Effector memory CD8-positive, alpha-beta T cell (primary cell): ENCODE measurements around the gene ARFGAP3.

Source experiments
- ATAC-seq: fragments of 150-1000 bp; cut with Tn5 transposase; replicated peaks from 2 replicates; pipeline ENCODE4 v1.10.0; 2021; ENCODE audit warnings: mild to moderate bottlenecking, moderate library complexity
- DNase-seq, 3 experiments: peaks; one replicate each; pipeline ENCODE4 v3.0.0; 2021
- H3K27ac Mint-ChIP-seq, 2 donors: one replicate each; pipeline ENCODE4 v1.8.0; 2022; ENCODE audit warnings: mild to moderate bottlenecking in 2 of 2, mixed read lengths in 2 of 2, moderate library complexity in 2 of 2
- H3K27me3 Mint-ChIP-seq, 2 donors: one replicate each; pipeline ENCODE4 v1.8.0; 2022; ENCODE audit warnings: mixed read lengths in 2 of 2
- H3K36me3 Mint-ChIP-seq: one replicate; pipeline ENCODE4 v1.8.0; 2022; ENCODE audit warnings: mild to moderate bottlenecking, moderate library complexity, mixed read lengths; ENCODE audit not compliant: insufficient read depth
- H3K4me1 Mint-ChIP-seq, 2 donors: one replicate each; pipeline ENCODE4 v1.8.0; 2022; ENCODE audit warnings: low read depth in 2 of 2, mixed read lengths in 2 of 2
- H3K4me3 Mint-ChIP-seq, 2 donors: one replicate each; pipeline ENCODE4 v1.8.0; 2022; ENCODE audit warnings: mild to moderate bottlenecking in 2 of 2, mixed read lengths in 2 of 2, moderate library complexity in 2 of 2
- H3K9me3 Mint-ChIP-seq, 2 donors: one replicate each; pipeline ENCODE4 v1.8.0; 2022; ENCODE audit warnings: mixed read lengths in 2 of 2

Gene ARFGAP3

DNA sequence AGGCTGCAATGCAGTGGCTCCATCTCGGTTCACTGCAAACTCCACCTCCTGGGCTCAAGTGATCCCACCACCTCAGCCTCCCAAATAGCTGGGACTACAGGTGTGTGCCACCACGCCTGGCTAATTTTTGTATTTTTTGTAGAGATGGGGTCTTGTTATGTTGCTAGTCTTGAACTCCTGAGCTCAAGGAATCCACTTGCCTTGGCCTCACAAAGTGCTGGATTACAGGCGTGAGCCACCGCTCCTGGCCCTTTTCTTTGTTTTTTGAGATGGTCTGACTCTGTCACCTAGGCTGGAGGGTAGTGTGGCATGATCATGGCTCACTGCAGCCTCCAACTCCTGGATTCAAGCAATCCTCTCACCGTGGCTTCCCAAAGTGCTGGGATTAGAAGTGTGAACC, 21.0 kb downstream of the ARFGAP3 start:
- H3K4me1 Mint-ChIP-seq, result peaks cover 4 to 5% of the 10 kb centered on the region in 2 donors
- H3K27me3 Mint-ChIP-seq, result no peaks in the 10 kb centered on the region
- H3K27ac Mint-ChIP-seq, result no peak overlapping the region
- H3K9me3 Mint-ChIP-seq, result no peaks in the 10 kb centered on the region
- peaks cover 57% of the 10 kb centered on the region for H3K36me3 Mint-ChIP-seq
- ATAC-seq (no peak), DNase-seq (no peak)
- no peak overlapping the region for H3K4me3 Mint-ChIP-seq

DNA sequence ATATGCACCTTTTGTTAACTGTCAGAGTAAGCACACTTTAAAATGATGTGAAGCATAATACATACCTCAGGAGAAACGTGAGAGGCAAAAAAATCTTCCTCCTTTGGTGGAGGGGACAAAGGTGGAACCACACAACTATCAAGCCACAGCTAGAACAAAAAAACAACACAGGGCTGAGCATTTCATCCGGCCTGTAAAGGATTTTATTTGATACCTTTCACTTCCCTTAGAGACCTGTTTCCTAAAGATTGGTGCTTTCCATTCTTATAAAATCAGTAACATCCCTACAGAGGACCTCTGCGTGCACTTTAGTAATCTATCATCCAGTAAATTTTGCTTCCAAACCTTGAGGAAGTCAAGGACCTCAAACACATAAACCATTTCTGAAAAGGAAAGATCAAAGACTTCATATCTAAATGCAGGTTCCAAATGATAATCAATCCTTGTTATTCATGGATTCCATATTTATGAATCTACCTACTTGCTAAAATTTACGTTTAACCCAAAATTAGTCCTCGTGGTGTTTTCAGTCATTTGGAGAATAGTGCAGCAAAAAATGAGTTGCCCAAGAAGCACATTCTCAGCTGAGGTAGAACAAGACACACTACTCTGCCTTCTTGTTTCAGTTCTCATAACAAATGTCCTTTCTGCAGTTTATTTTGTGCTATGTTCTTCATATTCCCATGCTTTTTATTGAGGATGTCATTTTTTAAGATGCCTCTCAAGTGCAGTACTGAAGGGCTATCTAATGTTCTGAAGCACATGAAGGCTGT, 22.7 kb downstream of the ARFGAP3 start:
- H3K27ac Mint-ChIP-seq, result no peak overlapping the region
- H3K4me3 Mint-ChIP-seq, result no peak overlapping the region
- ATAC-seq (no peak), DNase-seq (no peak)
- no peaks in the 10 kb centered on the region for H3K9me3 Mint-ChIP-seq
- peaks cover 5 to 11% of the 10 kb centered on the region in 2 donors for H3K4me1 Mint-ChIP-seq
- H3K36me3 Mint-ChIP-seq, result peaks cover 55% of the 10 kb centered on the region
- no peaks in the 10 kb centered on the region for H3K27me3 Mint-ChIP-seq

DNA sequence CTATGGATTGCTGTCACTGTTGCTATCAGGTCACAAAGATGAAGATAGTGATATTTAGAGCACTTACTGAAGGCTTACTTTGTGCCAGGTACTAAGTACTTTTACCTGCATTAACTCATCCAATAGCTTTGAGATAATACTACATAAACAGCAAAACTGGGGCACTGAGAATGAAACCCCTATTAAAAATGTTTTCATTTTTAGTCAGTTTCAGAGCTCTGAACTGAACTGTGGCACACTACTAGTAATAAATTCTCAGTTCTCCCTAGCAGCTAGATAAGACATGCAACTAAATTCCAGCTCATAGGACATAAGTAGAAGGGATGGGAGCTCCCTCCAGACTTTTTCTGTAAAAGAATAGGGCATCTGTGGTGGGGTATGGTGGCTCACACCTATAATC, 24.0 kb downstream of the ARFGAP3 start:
- Mint-ChIP-seq H3K27ac (no peak overlapping the region), H3K4me3 (no peak overlapping the region), H3K36me3 (peaks cover 51% of the 10 kb centered on the region), H3K4me1 (peaks cover 11 to 17% of the 10 kb centered on the region in 2 donors), H3K9me3 (no peaks in the 10 kb centered on the region), H3K27me3 (no peaks in the 10 kb centered on the region)
- DNase-seq (no peak), ATAC-seq (no peak)

DNA sequence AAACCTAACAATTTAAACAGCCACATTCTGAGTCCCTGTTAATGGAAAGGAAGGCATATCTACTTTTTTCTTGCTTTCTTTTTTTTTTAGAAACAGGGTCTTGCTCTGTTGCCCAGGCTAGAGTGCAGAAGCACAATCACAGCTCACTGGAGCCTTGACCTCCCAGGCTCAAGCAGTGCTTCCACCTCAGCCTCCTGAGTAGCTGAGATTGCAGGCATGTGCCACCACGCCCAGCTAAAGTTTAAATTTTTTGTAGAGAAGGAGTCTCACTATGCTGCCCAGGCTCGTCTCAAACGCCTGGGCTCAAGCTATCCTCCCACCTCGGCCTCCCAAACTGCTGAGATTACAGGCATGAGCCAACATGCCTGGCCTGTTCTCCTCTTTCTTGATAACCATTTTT, 25.4 kb downstream of the ARFGAP3 start:
- Mint-ChIP-seq H3K36me3 (peaks cover 54% of the 10 kb centered on the region), H3K9me3 (no peaks in the 10 kb centered on the region), H3K4me3 (no peak overlapping the region), H3K4me1 (peaks cover 11 to 17% of the 10 kb centered on the region in 2 donors), H3K27me3 (no peaks in the 10 kb centered on the region), H3K27ac (no peak overlapping the region)
- ATAC-seq (no peak), DNase-seq (no peak)

DNA sequence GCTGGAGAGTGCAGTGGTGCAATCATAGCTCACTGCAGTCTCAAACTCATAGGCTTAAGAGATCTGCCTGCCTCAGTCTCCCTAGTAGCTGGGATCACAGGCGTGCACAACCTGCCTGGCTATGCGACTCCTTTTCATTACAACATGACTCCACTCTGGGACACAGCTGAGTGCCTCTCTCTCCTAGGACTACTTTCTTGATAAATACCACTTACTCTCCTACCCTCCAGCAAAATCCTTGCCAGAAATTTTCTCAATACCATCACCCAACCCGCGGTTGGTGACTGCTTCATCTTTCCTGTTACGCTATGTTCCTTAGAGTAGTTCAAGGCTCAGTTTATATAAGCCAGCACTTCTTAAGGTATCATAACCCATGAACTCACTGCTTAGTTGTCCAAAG, 26.9 kb downstream of the ARFGAP3 start:
- ATAC-seq (no peak), DNase-seq (no peak)
- peak overlapping the region in 1 of 2 donors; percentile 3 for H3K4me3 Mint-ChIP-seq
- H3K27ac Mint-ChIP-seq, result no peak overlapping the region
- peaks cover 11 to 17% of the 10 kb centered on the region in 2 donors for H3K4me1 Mint-ChIP-seq
- H3K27me3 Mint-ChIP-seq, result no peaks in the 10 kb centered on the region
- H3K36me3 Mint-ChIP-seq, result peaks cover 62% of the 10 kb centered on the region
- H3K9me3 Mint-ChIP-seq, result no peaks in the 10 kb centered on the region

DNA sequence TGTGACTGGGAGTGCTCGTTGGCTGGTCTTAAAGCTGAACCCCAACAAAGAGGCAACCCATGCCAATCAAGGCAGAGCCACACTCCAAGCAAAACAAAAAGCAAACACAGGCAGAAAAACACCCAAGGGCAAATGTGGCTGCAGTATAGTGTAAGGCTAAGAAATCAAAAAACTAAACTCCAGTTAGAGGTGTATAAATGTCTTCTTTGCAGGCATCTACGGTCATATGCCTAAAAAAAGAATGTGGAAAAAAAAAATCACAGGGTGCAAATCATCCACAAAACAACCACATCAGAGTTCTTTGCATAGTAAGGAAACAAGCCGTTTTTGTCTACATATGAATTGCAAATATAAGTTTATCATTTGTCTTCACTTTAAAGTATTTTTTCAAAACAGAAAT, 27.8 kb downstream of the ARFGAP3 start:
- H3K4me3 Mint-ChIP-seq, result peak overlapping the region; percentile 57 to 59
- no peaks in the 10 kb centered on the region for H3K27me3 Mint-ChIP-seq
- peaks cover 11 to 17% of the 10 kb centered on the region in 2 donors for H3K4me1 Mint-ChIP-seq
- no peak for ATAC-seq
- peaks cover 70% of the 10 kb centered on the region for H3K36me3 Mint-ChIP-seq
- DNase-seq, result no peak
- H3K9me3 Mint-ChIP-seq, result no peaks in the 10 kb centered on the region
- no peak overlapping the region for H3K27ac Mint-ChIP-seq

DNA sequence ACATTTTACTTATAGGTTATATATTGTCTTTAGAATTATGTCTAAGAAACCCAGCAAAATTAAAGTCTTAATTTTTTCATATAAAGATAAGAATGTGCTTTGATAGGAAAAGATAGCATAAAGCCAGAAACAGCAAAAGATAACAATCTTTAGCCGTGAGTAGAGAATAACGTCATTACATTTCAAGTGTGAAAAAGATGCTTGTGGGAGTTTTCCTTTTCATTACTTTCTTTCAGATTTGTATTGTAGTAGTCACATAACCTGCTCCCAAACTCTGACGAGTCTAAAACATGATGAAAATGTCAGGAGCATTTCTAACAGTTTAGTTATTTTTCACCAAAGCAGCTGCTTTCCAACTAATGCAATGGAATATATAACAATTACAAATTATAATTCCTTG, 31.3 kb downstream of the ARFGAP3 start:
- ATAC-seq (no peak), DNase-seq (no peak)
- H3K36me3 Mint-ChIP-seq, result peaks cover 66% of the 10 kb centered on the region
- H3K4me1 Mint-ChIP-seq, result peaks cover 13 to 17% of the 10 kb centered on the region in 2 donors
- peaks cover 0 to 2% of the 10 kb centered on the region in 2 donors for H3K9me3 Mint-ChIP-seq
- H3K27me3 Mint-ChIP-seq, result no peaks in the 10 kb centered on the region
- H3K4me3 Mint-ChIP-seq, result no peak overlapping the region
- H3K27ac Mint-ChIP-seq, result peak overlapping the region in 1 of 2 donors; percentile 65

DNA sequence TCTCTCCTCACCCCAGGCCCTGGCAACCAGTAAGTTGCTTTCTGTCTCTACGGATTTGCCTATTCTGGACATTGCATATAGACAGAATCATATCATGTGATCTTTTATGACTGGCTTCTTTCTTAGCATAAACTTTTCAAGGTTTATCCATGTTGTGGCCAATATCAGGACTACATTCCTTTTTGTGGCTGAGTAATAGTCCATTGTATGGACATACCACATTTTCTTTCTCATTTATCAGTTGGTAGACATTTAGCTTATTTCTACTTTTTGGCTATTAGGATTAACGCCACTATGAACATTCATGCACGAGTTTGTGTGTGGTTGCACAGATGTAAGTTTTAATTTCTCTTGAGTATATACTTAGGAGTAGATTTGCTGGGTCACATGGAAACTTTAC, 35.7 kb downstream of the ARFGAP3 start:
- H3K4me3 Mint-ChIP-seq, result no peak overlapping the region
- no peak for ATAC-seq
- no peak overlapping the region for H3K27ac Mint-ChIP-seq
- peaks cover 58% of the 10 kb centered on the region for H3K36me3 Mint-ChIP-seq
- peaks cover 0 to 2% of the 10 kb centered on the region in 2 donors for H3K4me1 Mint-ChIP-seq
- no peak for DNase-seq
- H3K9me3 Mint-ChIP-seq, result peaks cover 0 to 2% of the 10 kb centered on the region in 2 donors
- H3K27me3 Mint-ChIP-seq, result no peaks in the 10 kb centered on the region

DNA sequence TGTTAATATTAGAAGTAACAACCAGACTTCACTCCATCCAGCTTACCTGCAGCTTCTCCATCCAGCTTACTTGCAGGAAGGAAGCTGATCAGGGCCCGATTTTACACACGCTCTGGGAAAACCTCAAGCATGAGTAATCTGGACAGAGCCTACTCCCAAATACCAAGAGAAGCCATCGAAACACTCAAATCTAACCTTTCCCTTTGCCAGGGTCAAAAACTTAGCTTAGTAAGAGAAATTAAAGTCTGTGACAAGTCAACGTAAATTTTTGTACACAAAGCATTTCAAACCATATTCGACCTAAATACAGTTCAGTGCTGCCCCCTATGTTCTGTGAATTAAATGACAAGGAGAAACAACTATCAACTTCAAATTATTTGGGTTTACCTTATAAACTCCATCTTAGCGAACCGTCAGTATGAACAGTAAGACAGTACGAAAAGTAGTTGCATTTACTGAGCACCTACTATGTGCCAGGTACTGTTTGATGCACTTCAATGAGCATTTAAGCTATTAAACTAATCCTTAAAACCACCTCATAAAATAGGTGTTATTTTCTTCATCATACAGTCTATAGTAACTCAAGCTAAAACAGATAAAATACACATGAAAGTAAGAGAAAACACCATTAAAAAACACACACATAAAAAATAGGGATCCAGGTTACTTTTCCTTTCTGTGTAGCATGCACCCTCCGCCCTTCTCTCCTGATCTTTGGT, 36.9 kb downstream of the ARFGAP3 start:
- ATAC-seq (no peak), DNase-seq (no peak)
- peak overlapping the region; percentile 41 to 49 for H3K27ac Mint-ChIP-seq
- H3K27me3 Mint-ChIP-seq, result no peaks in the 10 kb centered on the region
- no peak overlapping the region for H3K4me3 Mint-ChIP-seq
- H3K9me3 Mint-ChIP-seq, result peaks cover 0 to 2% of the 10 kb centered on the region in 2 donors
- peaks cover 0 to 2% of the 10 kb centered on the region in 2 donors for H3K4me1 Mint-ChIP-seq
- peaks cover 57% of the 10 kb centered on the region for H3K36me3 Mint-ChIP-seq

DNA sequence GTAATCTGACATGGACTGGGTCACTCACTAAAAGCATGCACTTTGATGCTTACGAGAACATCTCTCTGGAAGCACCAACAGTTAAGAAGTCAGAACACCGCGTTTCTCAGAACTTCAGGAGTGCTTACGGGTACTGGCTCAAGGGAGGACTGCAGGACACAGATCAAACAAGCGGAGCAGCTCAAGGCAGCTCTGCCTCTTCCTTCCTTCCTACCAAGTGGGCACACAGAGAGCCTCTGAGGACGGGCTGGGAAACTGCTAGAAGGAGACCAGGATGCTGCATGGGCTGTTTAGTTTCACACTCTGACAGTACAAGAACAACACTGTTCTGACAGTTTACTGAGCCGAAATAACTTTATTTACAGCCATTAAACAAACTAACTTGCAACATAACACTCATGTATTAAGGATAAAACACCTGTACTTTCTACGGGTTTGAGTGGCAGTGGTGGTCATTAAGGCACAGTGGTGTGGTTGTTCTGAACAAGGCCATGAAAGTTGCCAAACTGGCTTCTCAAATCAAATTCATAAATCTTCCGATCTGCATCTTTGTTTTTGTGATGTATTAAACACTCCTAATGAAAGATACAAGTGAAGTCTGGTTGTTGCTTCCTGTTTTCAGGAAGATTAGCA, 37.5 kb downstream of the ARFGAP3 start:
- Mint-ChIP-seq H3K4me3 (no peak overlapping the region), H3K9me3 (peaks cover 0 to 2% of the 10 kb centered on the region in 2 donors), H3K4me1 (peaks cover 0 to 2% of the 10 kb centered on the region in 2 donors), H3K27me3 (no peaks in the 10 kb centered on the region), H3K36me3 (peaks cover 57% of the 10 kb centered on the region), H3K27ac (peak overlapping the region; percentile 41 to 49)
- ATAC-seq, result no peak
- no peak for DNase-seq

DNA sequence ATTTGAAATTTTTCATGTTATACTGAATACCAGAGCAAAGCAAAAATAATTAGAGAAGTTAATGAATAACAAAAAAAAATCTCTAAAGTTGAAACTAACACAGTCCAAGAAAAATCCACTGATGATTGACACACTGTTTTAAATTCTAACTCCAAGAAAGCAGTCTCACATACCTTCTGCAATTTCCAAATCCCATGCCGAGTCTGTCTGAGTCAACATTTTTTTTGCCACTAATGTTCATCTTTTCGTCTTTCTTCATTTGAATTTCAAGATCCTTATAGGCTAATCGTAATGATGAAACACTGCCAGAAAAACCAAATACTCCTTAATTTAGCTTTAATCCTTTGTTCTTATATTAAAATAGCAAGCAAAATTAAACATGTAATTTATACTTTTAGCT, 39.5 kb downstream of the ARFGAP3 start:
- H3K27me3 Mint-ChIP-seq, result no peaks in the 10 kb centered on the region
- peaks cover 47% of the 10 kb centered on the region for H3K36me3 Mint-ChIP-seq
- peaks cover 0 to 2% of the 10 kb centered on the region in 2 donors for H3K9me3 Mint-ChIP-seq
- no peak overlapping the region for H3K4me3 Mint-ChIP-seq
- no peak overlapping the region for H3K27ac Mint-ChIP-seq
- no peak for ATAC-seq
- no peak for DNase-seq
- peaks cover 0 to 2% of the 10 kb centered on the region in 2 donors for H3K4me1 Mint-ChIP-seq

DNA sequence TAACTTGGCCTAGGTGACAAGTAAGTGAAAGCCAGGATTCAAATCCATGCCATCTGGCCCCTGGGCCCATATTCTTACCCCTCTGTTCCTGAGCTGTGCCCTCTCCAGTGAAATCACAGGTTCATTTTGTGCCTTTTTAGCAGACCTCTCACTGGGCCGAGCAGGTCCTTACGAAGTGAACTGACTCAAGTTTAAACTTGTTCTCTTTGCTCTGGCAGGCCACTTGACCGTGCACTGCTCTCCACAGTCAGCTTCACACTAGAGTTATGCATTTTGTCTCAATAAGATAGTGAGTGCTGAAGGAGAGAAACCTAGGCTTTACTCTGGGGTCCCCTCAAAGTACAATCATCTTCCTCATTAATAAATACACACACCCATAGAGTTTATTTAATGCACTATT, 40.7 kb downstream of the ARFGAP3 start:
- no peak for DNase-seq
- Mint-ChIP-seq H3K36me3 (peaks cover 45% of the 10 kb centered on the region), H3K4me3 (no peak overlapping the region), H3K27me3 (no peaks in the 10 kb centered on the region), H3K9me3 (no peaks in the 10 kb centered on the region), H3K27ac (no peak overlapping the region), H3K4me1 (no peaks in the 10 kb centered on the region)
- ATAC-seq, result no peak

DNA sequence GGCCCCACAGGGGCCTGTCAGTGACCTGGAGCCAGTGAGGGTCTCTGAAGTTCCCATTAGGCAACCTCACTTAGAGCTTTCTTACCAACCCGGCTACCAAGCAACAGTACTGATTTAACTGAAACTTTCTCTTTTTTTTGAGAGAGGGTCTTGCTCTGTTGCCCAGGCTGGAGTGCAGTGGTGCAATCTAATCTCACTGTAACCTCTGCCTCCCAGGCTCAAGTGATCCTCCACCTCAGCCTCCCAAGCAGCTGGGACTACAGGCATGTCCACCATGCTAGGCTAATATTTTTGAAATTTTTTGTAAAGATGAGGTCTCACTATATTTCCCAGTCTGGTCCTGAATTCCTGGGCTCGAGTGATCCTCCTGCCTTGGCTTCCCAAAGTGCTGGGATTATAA, 42.5 kb downstream of the ARFGAP3 start:
- Mint-ChIP-seq H3K9me3 (no peaks in the 10 kb centered on the region), H3K27me3 (no peaks in the 10 kb centered on the region), H3K36me3 (peaks cover 62% of the 10 kb centered on the region), H3K4me1 (no peaks in the 10 kb centered on the region), H3K4me3 (no peak overlapping the region), H3K27ac (peak overlapping the region; percentile 10 to 28)
- no peak for ATAC-seq
- no peak for DNase-seq
